ENCODE results near the gene GLIPR1.
"Not testable (repeated sequence)": the region's sequence is repeated elsewhere in the genome, so short reads cannot be mapped to it uniquely, and the experiment has no call there.

GRCh38 chr12:75484450-75484849 is 3.9 kb downstream of the GLIPR1 start:
- not testable (repeated sequence) for TF ChIP-seq POLR2A (IDR thresholded peaks at IDR 0.05; ENCODE audit: low read depth, low read length); POLR2AphosphoS5 (IDR thresholded peaks at IDR 0.05; ENCODE audit: low read depth, low read length); TAF1 (IDR thresholded peaks at IDR 0.05; ENCODE audit: borderline replicate concordance, low read depth, low read length)
